GM18507 (cell line): ENCODE measurements around the gene UST.

Experiments
- DNase-seq: peaks from one replicate; pipeline ENCODE4 v3.0.0; 2011; ENCODE audit warnings: low read depth; ENCODE audit not compliant: insufficient read length; ENCODE audit errors: extremely low spot score
- FAIRE-seq: peaks from 2 replicates; lab custom pipeline; 2011; peaks lifted over from hg19 to GRCh38; lab: Jason Lieb, UNC

The UST gene

GRCh38 chr6:148791372-148791771 lies 44.5 kb downstream of the UST start:
- FAIRE-seq, result no peak
- no peak for DNase-seq

GRCh38 chr6:148793721-148794120 lies 46.9 kb downstream of the UST start:
- DNase-seq (no peak), FAIRE-seq (no peak)

DNA sequence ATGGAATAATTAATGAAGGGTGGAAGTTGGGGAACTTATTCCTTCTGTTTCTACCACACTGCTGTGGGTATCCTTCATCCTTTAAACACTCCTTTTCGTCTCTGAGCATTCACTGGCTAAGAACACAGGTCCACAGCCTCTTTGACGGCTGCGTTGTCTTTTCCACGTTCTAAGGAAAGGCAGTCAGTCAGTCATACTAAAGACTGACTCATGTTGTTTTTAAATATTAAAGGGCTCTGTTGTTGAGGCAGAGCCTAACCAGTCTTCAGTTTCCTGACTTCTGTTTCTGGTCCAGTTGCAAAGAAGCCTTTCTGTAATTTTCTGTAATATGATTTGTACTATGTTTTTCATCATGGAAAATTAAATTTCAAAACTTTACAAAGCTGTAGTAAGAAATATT lies 48.0 kb downstream of the UST start:
- DNase-seq, result no peak
- FAIRE-seq, result no peak

DNA sequence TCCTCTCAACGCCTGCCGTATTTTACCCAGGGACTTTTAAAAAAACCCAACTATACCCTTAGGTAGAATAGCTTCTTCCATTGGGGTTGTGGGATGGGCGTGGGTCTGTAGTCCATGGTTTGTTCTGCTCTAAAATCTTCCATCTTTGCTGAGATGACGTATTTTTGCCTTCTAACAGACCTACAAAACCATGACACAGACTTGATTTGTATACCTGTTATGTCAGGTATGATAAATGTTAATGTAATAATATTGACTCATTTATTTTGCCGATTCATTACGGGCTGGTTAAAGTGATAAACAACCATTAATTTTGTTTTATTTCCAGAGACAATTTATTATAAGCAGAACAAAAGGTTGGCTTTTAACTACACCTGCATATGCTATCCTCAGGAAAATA lies 48.7 kb downstream of the UST start:
- FAIRE-seq (no peak), DNase-seq (no peak)

DNA sequence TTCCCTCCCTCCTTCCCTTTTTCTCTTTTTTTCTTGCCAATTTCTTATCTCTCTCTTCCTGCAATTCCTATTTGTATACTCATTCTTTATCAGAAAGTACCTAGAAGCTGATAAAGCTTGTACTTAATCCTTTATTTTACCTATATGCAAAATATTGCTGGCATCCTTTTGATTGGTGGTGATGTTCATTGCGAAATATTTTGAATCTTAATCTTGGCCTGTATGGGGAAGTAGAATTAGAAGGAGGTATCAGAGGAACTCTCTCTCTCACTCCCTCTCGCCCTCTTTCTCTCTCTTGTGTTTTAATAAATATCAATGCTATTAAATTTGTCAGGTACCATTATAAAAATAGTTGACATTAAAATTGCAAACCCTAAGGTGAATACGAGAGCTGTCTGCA lies 52.8 kb downstream of the UST start:
- FAIRE-seq (no peak), DNase-seq (no peak)

- no peak for DNase-seq
- FAIRE-seq, result no peak
These were observed 53.7 kb downstream of the UST start for GRCh38 chr6:148800536-148800935.

DNA sequence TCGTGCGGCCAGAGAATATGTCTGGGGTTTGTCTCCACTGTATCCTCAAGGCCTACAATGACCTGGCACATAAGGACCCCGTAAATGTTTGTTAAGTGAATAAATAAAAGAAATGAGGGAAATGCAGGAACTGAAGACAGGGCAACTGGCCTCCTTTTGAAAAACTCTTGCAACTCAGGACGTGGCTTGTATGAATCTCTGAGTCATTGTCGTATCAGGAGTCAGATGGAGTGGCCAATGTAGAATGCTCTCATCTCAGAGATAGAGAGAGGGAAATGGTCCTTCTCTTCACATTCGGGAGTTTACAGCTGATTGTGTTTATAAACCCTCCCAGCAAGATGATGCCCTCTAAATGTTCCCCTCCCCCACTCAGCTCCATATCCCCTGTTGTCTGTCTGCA lies 57.1 kb downstream of the UST start:
- DNase-seq (no peak), FAIRE-seq (no peak)

DNA sequence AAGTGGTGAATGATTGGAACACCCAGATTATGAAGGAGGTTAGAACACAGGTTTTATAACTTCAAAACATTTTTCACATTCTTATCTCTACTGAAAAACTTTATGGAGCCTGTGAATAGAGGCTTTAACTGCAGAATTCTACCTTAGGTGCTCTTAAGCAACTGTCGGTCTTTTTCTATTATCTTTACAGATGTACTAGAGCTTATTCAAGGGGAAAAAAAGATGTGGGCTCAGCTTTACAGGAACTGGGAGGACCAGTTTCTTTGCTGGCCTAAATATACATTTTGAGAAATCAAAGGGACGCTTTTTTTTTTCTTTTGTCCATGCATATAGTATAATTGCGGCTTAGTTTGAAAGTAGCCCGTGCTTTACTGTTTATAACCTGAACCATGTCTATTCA lies 58.9 kb downstream of the UST start:
- no peak for DNase-seq
- FAIRE-seq, result no peak

DNA sequence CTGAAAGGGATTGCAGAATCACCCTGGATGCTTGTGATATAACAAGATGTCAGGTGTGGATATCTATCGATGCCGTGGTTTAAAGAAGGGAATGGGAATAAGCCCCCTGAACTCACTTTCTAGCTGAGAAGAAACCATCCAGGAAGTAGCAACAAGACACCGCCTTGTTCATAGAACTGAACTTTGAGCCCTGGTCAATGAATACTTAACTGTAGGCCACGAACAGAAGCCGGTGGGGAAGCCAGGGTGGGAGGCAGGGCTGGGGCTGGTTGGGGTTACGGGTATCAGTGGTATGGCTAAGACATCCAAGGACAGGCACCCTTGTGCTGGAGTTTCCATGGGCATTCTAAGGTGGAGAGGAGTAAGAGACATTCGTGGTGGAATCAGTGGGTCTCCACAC lies 61.0 kb downstream of the UST start:
- FAIRE-seq (no peak), DNase-seq (no peak)

DNA sequence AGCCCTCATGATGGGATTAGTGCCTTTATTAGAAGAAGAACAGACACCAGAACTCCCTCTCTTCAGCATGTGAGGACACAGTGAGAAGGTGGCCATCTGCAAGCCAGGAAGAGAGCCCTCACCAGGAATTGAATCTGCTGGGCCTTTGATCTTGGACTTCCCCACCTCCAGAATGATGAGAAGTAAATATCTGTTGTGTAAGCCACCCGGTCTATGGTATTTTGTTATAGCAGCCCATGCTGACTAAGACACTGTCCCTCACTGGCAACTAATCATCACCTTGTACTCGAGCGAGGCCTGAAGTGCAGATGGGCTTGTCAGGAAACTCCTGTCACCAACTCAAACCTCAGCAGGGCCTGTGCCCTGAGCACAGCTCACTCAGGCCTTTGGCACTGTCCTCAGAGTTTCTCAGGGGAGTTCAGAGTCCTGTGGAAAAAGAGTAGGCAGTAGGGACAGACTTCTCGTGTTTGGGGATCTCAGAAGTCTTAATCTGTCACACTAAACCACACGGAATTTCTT lies 62.0 kb downstream of the UST start:
- FAIRE-seq (no peak), DNase-seq (no peak)

DNA sequence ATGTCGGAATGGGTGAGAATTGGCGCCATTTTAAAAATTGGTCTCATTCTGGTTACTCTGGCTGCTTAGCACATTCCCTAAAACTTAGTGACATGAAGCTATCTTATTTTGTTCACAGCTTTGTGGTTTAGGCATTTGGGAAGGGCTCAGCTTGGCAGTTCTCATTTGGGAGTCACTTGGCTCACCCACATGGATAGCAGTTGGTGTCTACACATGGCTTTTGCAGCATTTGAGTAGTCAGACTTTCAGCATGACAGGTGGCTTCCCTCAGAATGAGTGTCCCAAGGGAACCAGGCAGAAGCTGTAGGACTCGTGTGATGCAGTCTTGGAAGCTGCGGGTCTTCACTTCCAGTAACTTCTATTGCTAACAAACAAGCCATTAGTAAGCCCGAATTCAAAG lies 64.6 kb downstream of the UST start:
- no peak for DNase-seq
- no peak for FAIRE-seq

- DNase-seq (no peak), FAIRE-seq (no peak)
These were observed 67.4 kb downstream of the UST start for GRCh38 chr6:148814082-148814790.

GRCh38 chr6:148814869-148815268 lies 68.0 kb downstream of the UST start:
- FAIRE-seq (no peak), DNase-seq (no peak)

DNA sequence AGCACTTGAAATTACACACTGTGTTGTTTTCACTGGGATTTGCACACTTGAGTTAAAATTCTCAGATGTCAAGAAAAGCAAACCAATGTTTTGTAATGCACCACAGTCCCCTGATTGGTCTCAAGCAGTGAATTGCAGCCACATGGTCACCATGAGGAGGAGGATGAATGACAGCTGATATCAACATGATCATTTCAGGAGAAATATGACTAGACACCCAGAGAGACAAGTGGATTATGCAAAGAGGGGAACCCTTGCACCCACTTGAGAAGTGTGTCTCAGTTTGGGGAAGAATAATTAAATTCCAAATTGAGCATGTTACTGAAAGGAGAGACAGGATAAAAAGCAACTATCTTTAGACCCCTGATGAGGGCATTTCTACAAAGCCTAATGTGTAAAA lies 69.3 kb downstream of the UST start:
- DNase-seq, result no peak

GRCh38 chr6:148817689-148818088 lies 70.9 kb downstream of the UST start:
- no peak for FAIRE-seq
- no peak for DNase-seq

More for the DNA sequence above, 69.3 kb downstream of the UST start:
- no peak for FAIRE-seq

- FAIRE-seq (no peak), DNase-seq (no peak)
These were observed 72.2 kb downstream of the UST start for GRCh38 chr6:148818939-148819575.

DNA sequence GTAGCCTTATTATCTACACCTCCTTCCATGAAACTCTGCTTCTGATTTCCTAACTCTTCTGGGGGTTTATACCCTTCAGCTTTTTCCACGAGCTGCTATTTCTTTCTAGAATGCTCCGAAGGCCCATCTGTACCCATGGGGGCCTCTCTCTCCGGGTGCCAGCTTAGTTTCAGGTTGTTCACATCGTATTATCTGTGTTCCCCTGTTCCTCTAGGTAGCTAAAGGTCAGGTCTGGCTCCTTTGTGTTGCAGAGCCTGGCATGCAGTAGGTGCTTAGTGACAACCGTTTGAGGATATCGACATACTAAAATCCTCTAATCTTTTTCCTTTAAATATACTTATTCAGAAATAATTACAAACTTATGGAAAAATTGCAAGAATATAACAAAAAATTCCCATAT lies 73.0 kb downstream of the UST start:
- FAIRE-seq, result no peak
- no peak for DNase-seq

GRCh38 chr6:148822819-148823218 lies 76.0 kb downstream of the UST start:
- DNase-seq (no peak), FAIRE-seq (no peak)

DNA sequence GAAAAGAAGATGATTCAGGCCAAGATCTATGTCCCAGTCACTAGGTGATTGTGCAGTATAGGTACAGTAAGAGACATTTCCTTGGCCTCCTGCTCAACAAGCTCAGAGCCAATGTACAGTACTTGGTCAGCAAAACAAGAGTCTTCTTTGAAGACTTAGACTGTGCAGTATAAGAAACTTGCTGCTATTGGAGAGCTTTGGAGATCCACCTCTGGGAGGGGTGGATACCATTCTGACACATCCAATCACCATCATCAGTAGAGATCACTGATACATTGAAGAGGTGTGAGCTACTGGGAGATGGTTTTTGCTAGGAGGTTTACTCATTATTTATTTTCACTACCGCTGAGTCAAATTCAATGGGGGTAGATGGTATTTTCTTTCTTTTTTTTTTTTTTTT lies 77.5 kb downstream of the UST start:
- DNase-seq (no peak), FAIRE-seq (no peak)

- no peak for FAIRE-seq
These were observed 78.1 kb downstream of the UST start for GRCh38 chr6:148824960-148825359.

GRCh38 chr6:148825492-148825891 lies 78.7 kb downstream of the UST start:
- DNase-seq, result no peak
- no peak for FAIRE-seq

More at GRCh38 chr6:148824960-148825359, 78.1 kb downstream of the UST start:
- DNase-seq, result no peak
